GM23338 (cell line): ENCODE results near the gene CTU2. TPM values are rescaled to one million over a fixed set of nuclear protein-coding genes. Genes with fewer than 3 reads are reported as not detected.

Experiments used
- ATAC-seq: fragments of 200-7000 bp; cut with Tn5 transposase; 3 replicates; pipeline ENCODE4 v1.9.1; 2020
- DNase-seq: peaks from one replicate; pipeline ENCODE4 v3.0.0-alpha.2; 2015; ENCODE audit warnings: low spot score
- H2AFZ ChIP-seq: fragments of 200-600 bp; sonication (generic); 2 replicates; pipeline ENCODE4 v1.8.0; 2016; ENCODE audit warnings: antibody characterized with exemption, mild to moderate bottlenecking, moderate library complexity
- H3F3A ChIP-seq: fragments of 200-600 bp; sonication (generic); replicated peaks from 2 replicates; pipeline ENCODE4 v1.8.0; 2017; ENCODE audit warnings: antibody characterized with exemption, mixed run types, low read depth
- H3K27ac ChIP-seq: fragments of 200-600 bp; sonication (generic); 2 replicates; pipeline ENCODE4 v1.6.1; 2016; ENCODE audit warnings: low read depth
- H3K27me3 ChIP-seq: fragments of 200-600 bp; sonication (generic); 2 replicates; pipeline ENCODE4 v1.8.0; 2016; ENCODE audit warnings: mild to moderate bottlenecking, mixed run types, moderate library complexity; ENCODE audit not compliant: insufficient read depth
- H3K36me3 ChIP-seq: fragments of 200-600 bp; sonication (generic); 2 replicates; pipeline ENCODE4 v1.8.0; 2016; ENCODE audit warnings: mild to moderate bottlenecking; ENCODE audit not compliant: insufficient read depth
- H3K4me1 ChIP-seq: fragments of 200-600 bp; sonication (generic); 2 replicates; pipeline ENCODE4 v1.8.0; 2016; ENCODE audit warnings: mild to moderate bottlenecking, moderate library complexity; ENCODE audit not compliant: insufficient read depth
- H3K4me2 ChIP-seq: fragments of 200-600 bp; sonication (generic); 2 replicates; pipeline ENCODE4 v1.7.1; 2017; ENCODE audit warnings: mixed run types
- H3K4me3 ChIP-seq: fragments of 200-600 bp; sonication (generic); 2 replicates; pipeline ENCODE4 v1.6.1; 2016; ENCODE audit warnings: mixed run types
- H3K79me2 ChIP-seq: fragments of 200-600 bp; sonication (generic); replicated peaks from 2 replicates; pipeline ENCODE4 v1.8.0; 2017; ENCODE audit warnings: mild to moderate bottlenecking; ENCODE audit not compliant: insufficient read depth
- H3K9me2 ChIP-seq: fragments of 200-600 bp; sonication (generic); 2 replicates; pipeline ENCODE4 v1.8.0; 2017; ENCODE audit not compliant: insufficient read depth
- H4K20me1 ChIP-seq: fragments of 200-600 bp; sonication (generic); replicated peaks from 2 replicates; pipeline ENCODE4 v1.8.0; 2017; ENCODE audit warnings: mild to moderate bottlenecking; ENCODE audit not compliant: insufficient read depth
- H3K27ac Mint-ChIP-seq: 2 replicates; pipeline ENCODE4 v1.8.0; 2020; ENCODE audit warnings: inconsistent platforms, mild to moderate bottlenecking, moderate library complexity, mixed read lengths
- H3K27me3 Mint-ChIP-seq: 3 replicates; pipeline ENCODE4 v1.8.0; 2022; ENCODE audit warnings: low read depth, mild to moderate bottlenecking, moderate library complexity, mixed read lengths, inconsistent platforms; ENCODE audit not compliant: insufficient read depth, poor library complexity
- H3K36me3 Mint-ChIP-seq: 3 replicates; pipeline ENCODE4 v1.8.0; 2021; ENCODE audit warnings: low read depth, mild to moderate bottlenecking, inconsistent platforms, moderate library complexity, mixed read lengths
- H3K4me1 Mint-ChIP-seq: 3 replicates; pipeline ENCODE4 v1.8.0; 2020; ENCODE audit warnings: mild to moderate bottlenecking, inconsistent platforms, mixed read lengths
- H3K4me3 Mint-ChIP-seq: 3 replicates; pipeline ENCODE4 v1.8.0; 2021; ENCODE audit warnings: moderate library complexity, mild to moderate bottlenecking, inconsistent platforms, mixed read lengths
- H3K9me3 Mint-ChIP-seq: 3 replicates; pipeline ENCODE4 v1.8.0; 2020; ENCODE audit warnings: moderate library complexity, mild to moderate bottlenecking, inconsistent platforms, mixed read lengths
- EZH2 ChIP-seq: fragments of 200-600 bp; sonication (generic); IDR thresholded peaks from one replicate; pipeline ENCODE4 v1.8.0; 2017; ENCODE audit warnings: antibody characterized with exemption, mild to moderate bottlenecking, low read depth; ENCODE audit not compliant: unreplicated experiment
- EZH2phosphoT487 ChIP-seq: fragments of 200-600 bp; sonication (generic); IDR thresholded peaks from one replicate; pipeline ENCODE4 v1.8.1; 2018; ENCODE audit warnings: antibody characterized with exemption; ENCODE audit not compliant: unreplicated experiment
- JUNB ChIP-seq: IDR thresholded peaks from one replicate; pipeline ENCODE4 v1.6.1; 2016; ENCODE audit warnings: antibody characterized with exemption; ENCODE audit not compliant: unreplicated experiment
- NANOG ChIP-seq: IDR thresholded peaks from 2 replicates; pipeline ENCODE4 v1.6.1; 2016; ENCODE audit warnings: antibody characterized with exemption, borderline replicate concordance
- POLR2AphosphoS5 ChIP-seq: IDR thresholded peaks from 2 replicates; pipeline ENCODE4 v1.6.1; 2016; ENCODE audit warnings: antibody characterized with exemption, low read depth
- REST ChIP-seq: IDR thresholded peaks from one replicate; pipeline ENCODE4 v1.6.1; 2018; ENCODE audit warnings: antibody characterized with exemption; ENCODE audit not compliant: unreplicated experiment
- STAT1 ChIP-seq: IDR thresholded peaks from one replicate; pipeline ENCODE4 v1.6.1; 2016; ENCODE audit warnings: antibody characterized with exemption; ENCODE audit not compliant: unreplicated experiment
- ZNF114 ChIP-seq: fragments of 250-450 bp; sonication (Bioruptor Pico); IDR thresholded peaks from 2 replicates; pipeline ENCODE4 v1.5.0; 2020; ENCODE audit warnings: mild to moderate bottlenecking, moderate library complexity
- ZNF331 ChIP-seq: fragments of 250-450 bp; sonication (Bioruptor Pico); IDR thresholded peaks from 2 replicates; pipeline ENCODE4 v1.5.0; 2020; ENCODE audit warnings: low read depth, mild to moderate bottlenecking, moderate library complexity
- polyA plus RNA-seq: library from polyadenylated mRNA; unstranded; fragments of >200 nt; fragmentation: Nextera tagmentation; extraction: Ambion mirVana; gene quantifications from 2 replicates; pipeline ENCODE4 v1.2.1, GENCODE V29; 2016
- total RNA-seq: library from RNA; depleted of rRNA; stranded (reverse); fragments of >200 nt; shearing (Covaris generic); gene quantifications from 2 replicates; pipeline ENCODE4 v1.2.3, GENCODE V29; 2014
- TF ChIP-seq, protein P1 (sequence below), 2 experiments: fragments of 200-600 bp in 1 of 2; sonication (generic) in 1 of 2; conservative IDR thresholded peaks; 2 replicates each; pipeline versions ENCODE4 v1.5.1 to v1.6.1; 2016 to 2017; ENCODE audit warnings: antibody characterized with exemption in 2 of 2, low read depth in 2 of 2, mild to moderate bottlenecking in 2 of 2, moderate library complexity in 1 of 2
- TF ChIP-seq, protein P2 (sequence below): IDR thresholded peaks from 2 replicates; pipeline ENCODE4 v1.6.1; 2016; ENCODE audit warnings: antibody characterized with exemption

CTU2 gene
- total and polyA plus RNA-seq, 2 experiments from 2014 or later = 22.3 to 25.7 TPM

DNA sequence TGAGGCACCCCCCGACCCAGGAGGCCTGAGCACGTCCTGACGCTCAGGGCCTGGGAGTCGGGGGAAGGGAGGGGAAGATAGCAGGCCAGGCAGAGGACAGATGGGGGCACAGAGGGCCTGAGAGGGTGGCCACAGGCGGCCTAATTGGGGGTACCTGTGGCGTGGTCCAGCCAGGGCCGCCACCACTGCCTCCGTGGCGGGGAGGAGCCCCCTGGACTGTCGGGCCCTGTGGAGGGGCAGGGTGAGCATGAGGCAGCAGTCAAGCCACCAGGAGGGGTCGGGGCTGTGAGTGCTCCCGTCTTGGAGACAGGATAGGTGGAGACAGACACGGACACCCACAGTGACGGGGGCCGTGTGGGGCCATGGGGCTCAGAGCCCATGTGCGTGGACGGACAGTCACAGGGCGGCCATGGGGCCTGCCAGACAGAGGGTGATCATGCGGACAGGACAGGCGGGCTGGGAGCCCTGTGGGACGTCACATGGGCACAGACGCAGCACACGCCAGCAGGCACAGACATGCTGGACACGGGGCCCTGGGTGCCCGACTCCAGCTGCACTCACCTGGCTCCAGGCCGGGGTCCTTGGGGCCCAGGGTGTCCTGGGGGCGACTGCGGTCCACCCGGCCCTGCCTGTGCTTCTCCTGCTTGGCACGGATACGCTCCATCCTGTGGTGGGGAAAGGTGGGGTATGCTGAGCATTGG is 18.7 kb downstream of the CTU2 start (continued):
- TF ChIP-seq, protein P1, sequence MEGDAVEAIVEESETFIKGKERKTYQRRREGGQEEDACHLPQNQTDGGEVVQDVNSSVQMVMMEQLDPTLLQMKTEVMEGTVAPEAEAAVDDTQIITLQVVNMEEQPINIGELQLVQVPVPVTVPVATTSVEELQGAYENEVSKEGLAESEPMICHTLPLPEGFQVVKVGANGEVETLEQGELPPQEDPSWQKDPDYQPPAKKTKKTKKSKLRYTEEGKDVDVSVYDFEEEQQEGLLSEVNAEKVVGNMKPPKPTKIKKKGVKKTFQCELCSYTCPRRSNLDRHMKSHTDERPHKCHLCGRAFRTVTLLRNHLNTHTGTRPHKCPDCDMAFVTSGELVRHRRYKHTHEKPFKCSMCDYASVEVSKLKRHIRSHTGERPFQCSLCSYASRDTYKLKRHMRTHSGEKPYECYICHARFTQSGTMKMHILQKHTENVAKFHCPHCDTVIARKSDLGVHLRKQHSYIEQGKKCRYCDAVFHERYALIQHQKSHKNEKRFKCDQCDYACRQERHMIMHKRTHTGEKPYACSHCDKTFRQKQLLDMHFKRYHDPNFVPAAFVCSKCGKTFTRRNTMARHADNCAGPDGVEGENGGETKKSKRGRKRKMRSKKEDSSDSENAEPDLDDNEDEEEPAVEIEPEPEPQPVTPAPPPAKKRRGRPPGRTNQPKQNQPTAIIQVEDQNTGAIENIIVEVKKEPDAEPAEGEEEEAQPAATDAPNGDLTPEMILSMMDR (conservative IDR thresholded peaks at IDR 0.05; ENCODE audit: low read depth in 2 of 2) = no peak
- TF ChIP-seq POLR2AphosphoS5 (no peak), STAT1 (no peak), EZH2 (no peak), ZNF331 (CRISPR knock-in tag) (no peak), JUNB (no peak), EZH2phosphoT487 (no peak)

DNA sequence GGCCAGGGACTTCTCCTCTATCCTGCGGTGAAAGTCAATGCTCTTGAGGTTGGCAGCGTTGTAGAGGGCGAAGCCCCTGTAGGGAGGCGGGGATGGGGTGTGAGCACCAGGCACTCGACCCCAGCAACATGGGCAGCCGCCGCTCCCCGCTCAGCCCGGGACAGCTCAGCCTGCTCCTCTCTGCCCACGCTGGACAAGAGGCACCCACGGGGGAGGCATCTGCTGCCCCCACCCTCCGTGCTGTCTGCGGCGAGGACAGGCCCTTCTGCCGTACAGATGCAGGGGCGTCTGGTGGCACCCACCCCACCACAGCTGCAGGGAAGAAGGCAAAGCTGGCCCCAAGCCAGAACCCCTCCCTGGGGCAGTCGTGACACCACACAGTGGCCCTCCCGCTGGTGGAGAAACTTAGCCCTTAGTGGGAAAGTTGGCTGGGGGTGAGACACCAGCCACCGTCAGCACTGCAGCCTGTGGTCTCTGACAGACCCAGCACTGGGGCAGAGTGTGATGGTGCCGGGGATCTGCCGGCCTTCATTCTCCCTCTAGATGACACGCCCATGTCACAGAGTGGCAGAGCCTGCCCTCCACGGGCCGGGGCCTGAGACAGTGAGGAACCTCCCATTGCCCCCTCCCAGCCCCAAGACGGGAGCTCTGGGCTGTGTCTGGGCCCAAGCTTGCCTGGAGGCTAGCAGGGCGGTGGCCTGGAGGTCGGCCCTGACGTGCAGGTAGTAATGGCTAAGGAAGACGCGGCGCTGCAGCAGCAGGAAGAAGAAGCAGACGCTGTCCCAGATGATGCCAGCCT is 19.5 kb downstream of the CTU2 start:
- H3K27me3 Mint-ChIP-seq = peaks cover 16% of the 10 kb centered on the region
- ATAC-seq (no peak), DNase-seq (no peak)
- Histone ChIP-seq H3K9me2 (no peaks in the 10 kb centered on the region), H3K4me3 (no peak overlapping the region), H3F3A (no peaks in the 10 kb centered on the region), H4K20me1 (no peaks in the 10 kb centered on the region), H3K79me2 (no peaks in the 10 kb centered on the region), H3K4me1 (no peaks in the 10 kb centered on the region), H3K4me2 (no peak overlapping the region), H3K27ac (no peak overlapping the region), H3K27me3 (no peaks in the 10 kb centered on the region), H3K36me3 (no peaks in the 10 kb centered on the region), H2AFZ (no peak overlapping the region)
- H3K4me3 Mint-ChIP-seq = no peak overlapping the region
- no peak overlapping the region for H3K27ac Mint-ChIP-seq
- H3K9me3 Mint-ChIP-seq = no peaks in the 10 kb centered on the region
- H3K36me3 Mint-ChIP-seq = peaks cover 7% of the 10 kb centered on the region
- no peaks in the 10 kb centered on the region for H3K4me1 Mint-ChIP-seq
- no peak for TF ChIP-seq REST
- no peak for TF ChIP-seq POLR2AphosphoS5
- TF ChIP-seq ZNF114 (CRISPR knock-in tag) = no peak
- TF ChIP-seq STAT1 = no peak
- TF ChIP-seq, protein P2, sequence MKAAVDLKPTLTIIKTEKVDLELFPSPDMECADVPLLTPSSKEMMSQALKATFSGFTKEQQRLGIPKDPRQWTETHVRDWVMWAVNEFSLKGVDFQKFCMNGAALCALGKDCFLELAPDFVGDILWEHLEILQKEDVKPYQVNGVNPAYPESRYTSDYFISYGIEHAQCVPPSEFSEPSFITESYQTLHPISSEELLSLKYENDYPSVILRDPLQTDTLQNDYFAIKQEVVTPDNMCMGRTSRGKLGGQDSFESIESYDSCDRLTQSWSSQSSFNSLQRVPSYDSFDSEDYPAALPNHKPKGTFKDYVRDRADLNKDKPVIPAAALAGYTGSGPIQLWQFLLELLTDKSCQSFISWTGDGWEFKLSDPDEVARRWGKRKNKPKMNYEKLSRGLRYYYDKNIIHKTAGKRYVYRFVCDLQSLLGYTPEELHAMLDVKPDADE = no peak
- no peak for TF ChIP-seq ZNF331 (CRISPR knock-in tag)
- TF ChIP-seq NANOG = no peak
- TF ChIP-seq, protein P1 (conservative IDR thresholded peaks at IDR 0.05; ENCODE audit: low read depth in 2 of 2) = no peak
